CD8-positive, alpha-beta memory T cell (primary cell): ENCODE results near the gene CGB8. TPM values are rescaled to one million over a fixed set of nuclear protein-coding genes. Genes with fewer than 3 reads are reported as not detected.
A peak's percentile ranks its signal among the peaks of the same experiment; 100 is the strongest.
"Not testable (repeated sequence)": the region's sequence is repeated elsewhere in the genome, so short reads cannot be mapped to it uniquely, and the experiment has no call there.

ENCODE experiments used
- CTCF ChIA-PET: fragments of 350-600 bp; sonication (Branson Sonifier 250); formaldehyde crosslinking; loops from one replicate; lab custom pipeline; 2021; ENCODE audit warnings: antibody characterized with exemption; lab: Charles Lee
- POLR2A ChIA-PET: fragments of 350-600 bp; sonication (Branson Sonifier 250); formaldehyde crosslinking; loops from one replicate; lab custom pipeline; 2021; ENCODE audit warnings: antibody characterized with exemption; lab: Charles Lee
- DNase-seq, 5 donors: peaks; one replicate each; pipeline versions ENCODE4 v3.0.0 to v3.0.0-alpha.2; 2020 to 2022; ENCODE audit warnings: mixed read lengths in 1 of 5
- H3K27ac ChIP-seq: one replicate; pipeline ENCODE4 v1.7.0; 2013; ENCODE audit warnings: low read depth, mild to moderate bottlenecking, low read length, moderate library complexity
- H3K27me3 ChIP-seq: 2 replicates; pipeline ENCODE4 v1.7.0; 2013; ENCODE audit warnings: low read length, mild to moderate bottlenecking; ENCODE audit not compliant: insufficient read depth, poor library complexity, severe bottlenecking
- H3K36me3 ChIP-seq: 2 replicates; pipeline ENCODE4 v1.7.0; 2013; ENCODE audit warnings: mild to moderate bottlenecking, low read length, moderate library complexity; ENCODE audit not compliant: insufficient read depth
- H3K4me1 ChIP-seq: 2 replicates; pipeline ENCODE4 v1.7.0; 2013; ENCODE audit warnings: mild to moderate bottlenecking, low read length, moderate library complexity; ENCODE audit not compliant: insufficient read depth
- H3K4me3 ChIP-seq: 2 replicates; pipeline ENCODE4 v1.7.0; 2013; ENCODE audit warnings: mild to moderate bottlenecking, low read length
- H3K9me3 ChIP-seq: 2 replicates; pipeline ENCODE4 v1.7.0; 2013; ENCODE audit warnings: mild to moderate bottlenecking, low read length
- H3K27ac Mint-ChIP-seq, 8 donors: one replicate each; pipeline ENCODE4 v1.8.0; 2020 to 2021; ENCODE audit warnings: mixed read lengths in 8 of 8, mild to moderate bottlenecking in 6 of 8, inconsistent platforms in 3 of 8, moderate library complexity in 3 of 8
- H3K27me3 Mint-ChIP-seq, 2 donors: one replicate each; pipeline ENCODE4 v1.8.0; 2020 to 2021; ENCODE audit warnings: mixed read lengths in 2 of 2, mild to moderate bottlenecking in 1 of 2, moderate library complexity in 1 of 2
- H3K36me3 Mint-ChIP-seq, 3 donors: one replicate each; pipeline ENCODE4 v1.8.0; 2020 to 2021; ENCODE audit warnings: mixed read lengths in 3 of 3, inconsistent platforms in 1 of 3, mild to moderate bottlenecking in 1 of 3
- H3K4me1 Mint-ChIP-seq, 3 donors: one replicate each; pipeline ENCODE4 v1.8.0; 2020 to 2021; ENCODE audit warnings: mixed read lengths in 3 of 3, inconsistent platforms in 1 of 3, mild to moderate bottlenecking in 1 of 3
- H3K4me3 Mint-ChIP-seq, 7 donors: one replicate each; pipeline ENCODE4 v1.8.0; 2020 to 2021; ENCODE audit warnings: mixed read lengths in 7 of 7, mild to moderate bottlenecking in 6 of 7, moderate library complexity in 4 of 7, inconsistent platforms in 2 of 7
- H3K9me3 Mint-ChIP-seq, 5 donors: one replicate each; pipeline ENCODE4 v1.8.0; 2020 to 2022; ENCODE audit warnings: mixed read lengths in 5 of 5, mild to moderate bottlenecking in 3 of 5, moderate library complexity in 2 of 5, inconsistent platforms in 1 of 5
- polyA plus RNA-seq: library from polyadenylated mRNA; unstranded; fragments of 300-500 nt; fragmentation: Illumina TruSeq; gene quantifications from one replicate; pipeline ENCODE4 v1.2.3, GENCODE V29; 2021
- total RNA-seq, 2 experiments: library from RNA; stranded (reverse); gene quantifications; one replicate each; pipeline ENCODE4 v1.2.3, GENCODE V29; 2021

Gene CGB8
- total and polyA plus RNA-seq, 3 experiments from 2014 or later, result not detected

DNA sequence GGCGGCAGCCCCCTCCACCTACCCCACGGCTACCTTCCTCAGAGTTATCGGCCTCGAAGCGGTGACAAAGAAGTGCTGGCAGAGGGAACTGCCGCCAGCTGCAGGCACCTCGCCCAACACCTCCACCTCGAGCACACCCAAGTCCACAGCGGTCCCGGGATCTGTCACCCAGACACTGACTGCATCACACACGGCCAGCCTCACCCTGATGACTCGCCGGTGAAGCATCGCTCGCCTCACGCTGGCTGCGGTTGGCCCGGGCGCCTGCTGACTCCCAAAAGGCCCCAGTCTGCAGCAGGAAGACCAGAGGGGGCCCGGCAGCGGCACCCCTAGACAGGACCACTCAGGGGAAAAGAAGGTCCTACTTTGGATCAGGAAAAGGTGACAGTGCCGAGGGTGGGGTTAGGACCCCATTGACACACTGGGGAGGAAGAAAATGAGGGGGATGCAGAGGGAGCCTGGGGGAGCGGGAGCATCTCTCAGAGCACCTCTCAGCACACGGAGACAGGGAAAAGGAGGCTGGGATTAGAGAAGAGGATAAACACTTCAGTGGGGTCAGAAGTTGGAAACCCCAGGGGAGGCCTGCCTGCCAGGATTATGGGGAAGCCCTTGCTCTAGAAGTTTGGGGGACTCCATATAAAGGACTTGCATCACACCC lies 1.6 kb upstream of the CGB8 start:
- CTCF ChIA-PET, H3K27ac Mint-ChIP-seq, H3K4me1 ChIP-seq, H3K4me3 Mint-ChIP-seq, H3K9me3 Mint-ChIP-seq, H3K27ac ChIP-seq, DNase-seq, H3K4me3 ChIP-seq, POLR2A ChIA-PET, H3K27me3 Mint-ChIP-seq, H3K36me3 ChIP-seq, H3K27me3 ChIP-seq, H3K4me1 Mint-ChIP-seq, H3K36me3 Mint-ChIP-seq, H3K9me3 ChIP-seq: not testable (repeated sequence)

DNA sequence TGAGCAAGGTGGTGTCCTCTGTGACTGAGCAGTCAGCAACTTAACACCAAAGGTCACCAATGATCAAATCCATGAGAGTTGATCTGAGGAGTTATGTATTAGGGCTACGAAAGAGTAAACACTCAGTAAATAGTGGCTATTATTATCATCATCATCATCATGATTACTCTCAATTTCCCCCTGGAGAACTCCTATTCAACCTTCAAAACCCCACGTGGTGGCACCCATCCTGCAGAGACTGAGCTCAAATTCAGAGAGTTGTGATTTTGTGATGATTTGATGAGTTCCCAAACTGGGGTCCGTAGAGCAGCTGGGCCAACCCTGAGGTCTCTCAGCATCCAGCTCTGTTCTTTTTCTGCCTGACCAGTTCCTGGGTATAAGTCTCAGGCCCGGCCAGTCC lies 923 bp upstream of the CGB8 start:
- H3K36me3 Mint-ChIP-seq, H3K4me3 ChIP-seq, H3K27ac Mint-ChIP-seq, H3K36me3 ChIP-seq, DNase-seq, H3K27me3 ChIP-seq, H3K9me3 Mint-ChIP-seq, H3K4me3 Mint-ChIP-seq, H3K4me1 Mint-ChIP-seq, CTCF ChIA-PET, H3K27me3 Mint-ChIP-seq, POLR2A ChIA-PET, H3K4me1 ChIP-seq, H3K9me3 ChIP-seq, H3K27ac ChIP-seq: not testable (repeated sequence)

DNA sequence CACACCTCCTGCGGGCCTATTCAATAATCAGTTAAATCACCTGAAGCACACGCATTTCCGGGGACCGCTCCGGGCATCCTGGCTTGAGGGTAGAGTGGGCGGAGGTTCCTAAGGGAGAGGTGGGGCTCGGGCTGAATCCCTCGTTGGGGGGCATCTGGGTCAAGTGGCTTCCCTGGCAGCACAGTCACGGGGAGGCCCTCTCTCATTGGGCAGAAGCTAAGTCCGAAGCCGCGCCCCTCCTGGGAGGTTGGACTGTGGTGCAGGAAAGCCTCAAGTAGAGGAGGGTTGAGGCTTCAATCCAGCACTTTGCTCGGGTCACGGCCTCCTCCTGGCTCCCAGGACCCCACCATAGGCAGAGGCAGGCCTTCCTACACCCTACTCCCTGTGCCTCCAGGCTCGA lies 5.4 kb downstream of the CGB8 start, which contains the start of gene CGB5:
Gene CGB5, plus strand, starts transcription at position 301 of the 400 bp plus-strand sequence. CDS start 362 bp downstream, outside the sequence.
- H3K4me3 ChIP-seq, CTCF ChIA-PET, H3K36me3 Mint-ChIP-seq, POLR2A ChIA-PET, H3K4me1 ChIP-seq, H3K36me3 ChIP-seq, H3K4me3 Mint-ChIP-seq, DNase-seq, H3K27ac Mint-ChIP-seq, H3K27me3 ChIP-seq, H3K9me3 Mint-ChIP-seq, H3K4me1 Mint-ChIP-seq, H3K27ac ChIP-seq, H3K9me3 ChIP-seq, H3K27me3 Mint-ChIP-seq: not testable (repeated sequence)

DNA sequence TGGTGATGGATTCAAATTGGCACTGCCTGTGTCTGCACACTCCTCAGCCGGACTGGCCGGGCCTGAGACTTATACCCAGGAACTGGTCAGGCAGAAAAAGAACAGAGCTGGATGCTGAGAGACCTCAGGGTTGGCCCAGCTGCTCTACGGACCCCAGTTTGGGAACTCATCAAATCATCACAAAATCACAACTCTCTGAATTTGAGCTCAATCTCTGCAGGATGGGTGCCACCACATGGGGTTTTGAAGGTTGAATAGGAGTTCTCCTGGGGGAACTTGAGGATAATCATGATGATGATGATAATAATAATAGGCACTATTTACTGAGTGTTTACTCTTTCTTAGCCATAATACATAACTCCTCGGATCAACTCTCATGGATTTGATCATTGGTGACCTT lies 6.2 kb downstream of the CGB8 start:
- H3K27ac ChIP-seq, CTCF ChIA-PET, H3K4me1 ChIP-seq, POLR2A ChIA-PET, H3K36me3 Mint-ChIP-seq, H3K4me3 ChIP-seq, H3K9me3 ChIP-seq, H3K27ac Mint-ChIP-seq, H3K27me3 ChIP-seq, H3K27me3 Mint-ChIP-seq, H3K4me1 Mint-ChIP-seq, H3K9me3 Mint-ChIP-seq, DNase-seq, H3K36me3 ChIP-seq, H3K4me3 Mint-ChIP-seq: not testable (repeated sequence)

DNA sequence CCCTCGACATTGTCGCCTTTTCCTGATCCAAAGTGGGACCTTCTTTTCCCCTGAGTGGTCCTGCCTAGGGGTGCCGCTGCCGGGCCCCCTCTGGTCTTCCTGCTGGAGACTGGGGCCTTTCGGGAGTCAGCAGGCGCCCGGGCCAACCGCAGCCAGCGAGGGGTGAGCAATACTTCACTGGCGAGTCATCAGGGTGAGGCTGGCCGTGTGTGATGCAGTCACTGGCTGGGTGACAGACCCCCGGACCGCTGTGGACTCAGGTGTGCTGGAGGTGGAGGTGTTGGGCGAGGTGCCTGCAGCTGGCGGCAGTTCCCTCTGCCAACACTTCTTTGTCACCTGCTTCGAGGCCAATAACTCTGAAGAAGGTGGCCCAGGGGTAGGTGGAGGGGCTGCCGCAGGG lies 6.7 kb downstream of the CGB8 start:
- Histone ChIP-seq H3K27me3 (no peaks in the 10 kb centered on the region), H3K9me3 (no peaks in the 10 kb centered on the region), H3K4me1 (no peaks in the 10 kb centered on the region), H3K4me3 (no peak overlapping the region), H3K27ac (no peak overlapping the region), H3K36me3 (no peaks in the 10 kb centered on the region)
- Mint-ChIP-seq H3K9me3 (no peaks in the 10 kb centered on the region), H3K4me1 (no peaks in the 10 kb centered on the region), H3K27me3 (peaks cover 0 to 3% of the 10 kb centered on the region in 2 donors), H3K36me3 (no peaks in the 10 kb centered on the region), H3K4me3 (no peak overlapping the region), H3K27ac (peak overlapping the region in 1 of 8 donors; percentile 92)
- no peak for DNase-seq
- POLR2A ChIA-PET, result no interaction called here
- CTCF ChIA-PET, result no interaction called here

DNA sequence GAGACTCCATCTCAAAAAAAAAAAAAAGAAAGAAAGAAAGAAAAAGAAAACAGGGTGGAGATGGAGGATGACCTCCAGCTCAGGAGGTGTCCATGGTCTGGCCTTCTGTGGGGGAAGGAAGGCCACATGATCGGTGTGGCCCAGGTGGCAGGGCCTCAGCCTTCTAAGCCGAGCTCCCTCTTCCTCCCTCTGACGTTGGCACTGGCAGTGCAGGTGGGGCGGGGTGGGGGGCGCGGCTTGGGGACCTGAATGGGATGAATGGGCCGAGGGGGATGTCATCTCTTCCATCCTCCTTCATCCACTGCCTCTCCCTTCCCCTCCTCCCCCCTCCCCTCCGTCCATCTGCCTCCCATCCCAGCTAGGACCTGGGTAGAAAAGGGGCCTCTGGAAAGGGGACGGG lies 9.2 kb downstream of the CGB8 start:
- H3K27me3 ChIP-seq, DNase-seq, H3K9me3 ChIP-seq, H3K4me1 ChIP-seq, H3K4me3 Mint-ChIP-seq, CTCF ChIA-PET, H3K4me1 Mint-ChIP-seq, H3K9me3 Mint-ChIP-seq, POLR2A ChIA-PET, H3K27ac Mint-ChIP-seq, H3K36me3 Mint-ChIP-seq, H3K4me3 ChIP-seq, H3K27ac ChIP-seq, H3K36me3 ChIP-seq: not testable (repeated sequence)
- peaks cover 0 to 10% of the 10 kb centered on the region in 2 donors for H3K27me3 Mint-ChIP-seq

DNA sequence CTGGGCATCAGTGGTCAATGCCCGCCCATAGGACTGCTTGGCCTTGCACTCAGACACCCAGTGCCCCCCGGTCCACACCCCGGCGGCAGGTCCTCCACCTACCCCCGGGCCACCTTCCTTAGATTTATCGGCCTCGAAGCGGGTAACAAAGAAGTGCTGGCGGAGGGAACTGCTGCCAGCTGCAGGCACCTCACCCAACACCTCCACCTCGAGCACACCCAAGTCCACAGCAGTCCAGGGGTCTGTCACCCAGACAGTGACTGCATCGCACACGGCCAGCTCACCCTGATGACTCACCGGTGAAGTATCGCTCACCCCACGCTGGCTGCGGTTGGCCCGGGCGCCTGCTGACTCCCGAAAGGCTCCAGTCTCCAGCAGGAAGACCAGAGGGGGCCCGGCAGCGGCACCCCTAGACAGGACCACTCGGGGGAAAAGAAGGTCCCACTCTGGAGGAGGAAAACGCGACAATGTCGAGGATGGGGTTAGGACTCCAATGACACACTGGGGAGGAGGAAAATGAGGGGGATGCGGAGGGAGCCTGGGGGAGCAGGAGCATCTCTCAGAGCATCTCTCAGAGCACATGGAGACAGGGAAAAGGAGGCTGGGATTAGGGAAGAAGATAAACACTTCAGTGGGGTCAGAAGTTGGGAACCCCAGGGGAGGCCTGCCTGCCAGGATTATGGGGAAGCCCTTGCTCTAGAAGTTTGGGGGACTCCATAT lies 10.2 kb downstream of the CGB8 start:
- H3K9me3 ChIP-seq, H3K4me3 Mint-ChIP-seq, H3K27ac Mint-ChIP-seq, H3K27ac ChIP-seq, CTCF ChIA-PET, H3K36me3 ChIP-seq, H3K36me3 Mint-ChIP-seq, H3K27me3 ChIP-seq, H3K4me1 ChIP-seq, H3K4me3 ChIP-seq, H3K4me1 Mint-ChIP-seq, DNase-seq, POLR2A ChIA-PET, H3K9me3 Mint-ChIP-seq: not testable (repeated sequence)
- peaks cover 0 to 10% of the 10 kb centered on the region in 2 donors for H3K27me3 Mint-ChIP-seq

DNA sequence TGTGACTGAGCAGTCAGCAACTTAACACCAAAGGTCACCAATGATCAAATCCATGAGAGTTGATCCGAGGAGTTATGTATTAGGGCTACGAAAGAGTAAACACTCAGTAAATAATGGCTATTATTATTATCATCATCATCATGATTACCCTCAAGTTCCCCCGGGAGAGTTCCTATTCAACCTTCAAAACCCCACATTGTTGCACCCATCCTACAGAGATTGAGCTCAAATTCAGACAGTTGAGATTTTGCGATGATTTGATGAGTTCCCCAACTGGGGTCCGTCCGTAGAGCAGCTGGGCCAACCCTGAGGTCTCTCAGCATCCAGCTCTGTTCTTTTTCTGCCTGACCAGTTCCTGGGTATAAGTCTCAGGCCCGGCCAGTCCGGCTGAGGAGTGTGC lies 10.8 kb downstream of the CGB8 start:
- H3K4me3 Mint-ChIP-seq, H3K27ac ChIP-seq, H3K27ac Mint-ChIP-seq, H3K9me3 ChIP-seq, H3K36me3 Mint-ChIP-seq, POLR2A ChIA-PET, CTCF ChIA-PET, H3K4me3 ChIP-seq, H3K4me1 ChIP-seq, H3K27me3 ChIP-seq, H3K36me3 ChIP-seq, H3K4me1 Mint-ChIP-seq, H3K9me3 Mint-ChIP-seq, DNase-seq: not testable (repeated sequence)
- peaks cover 0 to 10% of the 10 kb centered on the region in 2 donors for H3K27me3 Mint-ChIP-seq
